Bronchial epithelial cell (primary cell): Measurements from ENCODE around the gene TTLL13. TPM values are rescaled to one million over a fixed set of nuclear protein-coding genes. Genes with fewer than 3 reads are reported as not detected.
"Not testable (repeated sequence)": the region's sequence is repeated elsewhere in the genome, so short reads cannot be mapped to it uniquely, and the experiment has no call there.

Source experiments
- DNase-seq: peaks from one replicate; pipeline ENCODE4 v3.0.0-alpha.2; 2010; ENCODE audit warnings: low read depth
- FAIRE-seq: peaks from 2 replicates; lab custom pipeline; 2011; peaks lifted over from hg19 to GRCh38; lab: Jason Lieb, UNC
- H3K27me3 ChIP-seq: 2 replicates; pipeline ENCODE4 v1.5.1; 2011; ENCODE audit warnings: low read length; ENCODE audit not compliant: control insufficient read depth, insufficient read depth
- H3K36me3 ChIP-seq: 2 replicates; pipeline ENCODE4 v1.5.1; 2011; ENCODE audit warnings: low read length; ENCODE audit not compliant: control insufficient read depth, insufficient read depth
- H3K4me3 ChIP-seq: 2 replicates; pipeline ENCODE4 v1.5.1; 2011; ENCODE audit warnings: mild to moderate bottlenecking, low read depth, low read length, control low read depth
- total RNA-seq: library from RNA; depleted of rRNA; stranded (reverse); fragments of >200 nt; gene quantifications from 2 replicates; pipeline ENCODE4 v1.2.1, GENCODE V29; 2014
- TF ChIP-seq, protein P1 (sequence below): IDR thresholded peaks from 2 replicates; pipeline ENCODE4 v1.5.1; 2011; ENCODE audit warnings: mild to moderate bottlenecking, moderate library complexity, low read length, control low read depth, inconsistent platforms; ENCODE audit not compliant: insufficient read depth, severe bottlenecking

TTLL13 gene
- total RNA-seq, 1 donor from 2014 or later: under 0.01 TPM

DNA sequence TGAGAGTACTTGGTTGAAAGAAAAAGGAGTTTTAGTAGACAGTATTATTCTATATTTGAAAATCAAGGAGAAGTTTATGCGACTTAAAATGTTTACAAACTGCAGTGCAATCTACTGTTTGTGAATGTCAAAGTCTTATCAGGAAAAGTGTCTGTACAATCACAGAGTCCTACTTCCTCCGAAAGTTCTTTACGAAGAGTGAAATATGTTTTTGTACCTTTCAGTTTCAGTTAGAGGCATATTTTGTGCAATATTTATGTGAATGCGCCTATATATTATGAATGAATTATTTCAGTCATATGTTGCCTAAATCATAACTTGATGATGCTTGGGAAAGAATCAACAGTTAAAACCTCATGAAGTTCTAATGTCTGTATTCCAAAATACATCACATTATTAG, 47.7 kb downstream of the TTLL13 start:
- no peak overlapping the region for H3K4me3 ChIP-seq
- no peaks in the 10 kb centered on the region for H3K36me3 ChIP-seq
- TF ChIP-seq, protein P1, sequence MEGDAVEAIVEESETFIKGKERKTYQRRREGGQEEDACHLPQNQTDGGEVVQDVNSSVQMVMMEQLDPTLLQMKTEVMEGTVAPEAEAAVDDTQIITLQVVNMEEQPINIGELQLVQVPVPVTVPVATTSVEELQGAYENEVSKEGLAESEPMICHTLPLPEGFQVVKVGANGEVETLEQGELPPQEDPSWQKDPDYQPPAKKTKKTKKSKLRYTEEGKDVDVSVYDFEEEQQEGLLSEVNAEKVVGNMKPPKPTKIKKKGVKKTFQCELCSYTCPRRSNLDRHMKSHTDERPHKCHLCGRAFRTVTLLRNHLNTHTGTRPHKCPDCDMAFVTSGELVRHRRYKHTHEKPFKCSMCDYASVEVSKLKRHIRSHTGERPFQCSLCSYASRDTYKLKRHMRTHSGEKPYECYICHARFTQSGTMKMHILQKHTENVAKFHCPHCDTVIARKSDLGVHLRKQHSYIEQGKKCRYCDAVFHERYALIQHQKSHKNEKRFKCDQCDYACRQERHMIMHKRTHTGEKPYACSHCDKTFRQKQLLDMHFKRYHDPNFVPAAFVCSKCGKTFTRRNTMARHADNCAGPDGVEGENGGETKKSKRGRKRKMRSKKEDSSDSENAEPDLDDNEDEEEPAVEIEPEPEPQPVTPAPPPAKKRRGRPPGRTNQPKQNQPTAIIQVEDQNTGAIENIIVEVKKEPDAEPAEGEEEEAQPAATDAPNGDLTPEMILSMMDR: no peak
- H3K27me3 ChIP-seq: no peaks in the 10 kb centered on the region
- DNase-seq (no peak), FAIRE-seq (no peak)

DNA sequence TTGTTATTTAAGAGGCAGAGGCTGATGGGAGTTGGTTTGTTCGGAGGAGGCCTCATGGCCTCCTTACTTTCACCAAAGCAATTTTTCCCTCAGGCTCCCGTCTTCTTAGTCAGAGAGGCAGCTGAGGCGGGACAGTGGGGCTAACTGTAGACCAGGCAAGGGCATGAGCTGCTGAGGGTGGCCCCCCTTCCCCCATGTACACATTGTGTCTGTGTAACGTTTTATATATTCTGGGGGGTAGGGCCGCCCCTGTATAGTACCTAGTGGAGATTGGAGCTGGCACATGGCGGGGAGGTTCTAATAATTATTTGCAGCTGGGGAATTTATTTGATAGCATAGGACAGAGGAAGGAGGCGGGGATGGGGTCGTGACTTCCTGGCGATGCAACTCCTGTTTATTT, 51.2 kb downstream of the TTLL13 start:
- DNase-seq: no peak
- FAIRE-seq: no peak
- Histone ChIP-seq H3K4me3 (no peak overlapping the region), H3K27me3 (no peaks in the 10 kb centered on the region), H3K36me3 (no peaks in the 10 kb centered on the region)
- TF ChIP-seq, protein P1: no peak

DNA sequence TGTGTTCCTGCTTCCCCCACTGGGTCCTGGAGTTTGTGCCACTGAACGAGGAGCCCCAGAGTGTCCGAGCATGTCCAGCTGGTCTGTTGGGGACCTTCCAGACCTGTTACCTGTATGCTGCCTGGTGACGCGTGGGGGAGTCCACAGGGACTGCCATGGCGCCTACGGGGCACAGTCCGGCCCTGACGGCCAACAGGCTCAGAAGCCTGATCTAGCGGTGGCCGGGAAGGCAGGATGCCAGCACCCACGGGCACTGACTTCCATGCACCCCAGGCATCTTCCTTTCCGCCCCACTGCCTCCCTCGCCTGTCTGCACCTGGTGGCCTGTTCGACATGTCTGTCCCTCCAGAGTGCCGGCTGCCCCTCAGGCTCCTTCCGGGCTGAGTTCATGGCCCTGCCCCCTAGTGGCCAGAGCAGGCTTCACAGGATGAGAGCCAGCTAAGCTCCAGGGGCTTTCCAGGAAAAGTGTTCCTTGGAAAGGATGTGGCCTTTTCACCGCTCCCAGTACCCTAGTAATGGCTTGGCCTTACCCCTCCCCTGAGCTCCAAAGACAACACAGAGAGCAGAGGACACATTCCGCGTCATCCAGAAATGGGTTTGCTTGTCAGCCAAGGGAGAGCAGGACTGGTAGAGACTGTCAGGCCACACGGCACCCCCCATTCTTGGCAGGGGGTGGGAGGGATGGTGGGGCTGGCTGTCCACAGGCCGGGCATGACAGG, 51.8 kb downstream of the TTLL13 start:
- DNase-seq: peak; percentile 36
- TF ChIP-seq, protein P1: peak; percentile 91
- Histone ChIP-seq H3K27me3 (no peaks in the 10 kb centered on the region), H3K36me3 (no peaks in the 10 kb centered on the region), H3K4me3 (no peak overlapping the region)
- FAIRE-seq: no peak

DNA sequence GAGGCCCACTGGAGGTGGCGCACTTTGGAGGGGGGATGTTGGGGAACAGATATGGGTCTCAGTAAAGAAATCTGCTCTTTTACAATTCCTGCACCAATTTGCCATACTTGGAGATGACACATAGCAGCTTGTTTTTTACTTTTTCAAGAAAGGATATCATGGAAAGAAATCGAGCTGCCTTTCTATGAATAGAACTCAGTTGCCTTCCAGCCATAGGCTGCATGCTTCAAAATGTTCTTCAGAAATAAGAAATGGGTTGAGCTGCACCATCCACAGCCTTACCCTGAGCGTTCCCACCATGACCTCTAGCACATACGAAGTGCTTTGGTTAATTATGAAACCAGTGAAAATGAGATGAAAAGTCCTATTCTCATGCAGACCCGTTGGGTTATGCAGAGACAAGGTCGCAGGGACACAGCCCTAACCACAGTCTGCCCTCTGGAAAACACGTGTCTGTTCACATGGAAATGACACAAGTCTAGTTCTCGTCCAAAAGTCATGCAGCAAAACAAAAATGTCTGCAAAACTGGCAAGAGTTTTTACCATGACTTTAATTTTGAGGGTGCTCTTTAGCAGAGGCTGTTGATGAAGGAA, 52.4 kb downstream of the TTLL13 start:
- no peak for FAIRE-seq
- Histone ChIP-seq H3K27me3 (no peaks in the 10 kb centered on the region), H3K36me3 (no peaks in the 10 kb centered on the region), H3K4me3 (no peak overlapping the region)
- DNase-seq: no peak
- TF ChIP-seq, protein P1: no peak

DNA sequence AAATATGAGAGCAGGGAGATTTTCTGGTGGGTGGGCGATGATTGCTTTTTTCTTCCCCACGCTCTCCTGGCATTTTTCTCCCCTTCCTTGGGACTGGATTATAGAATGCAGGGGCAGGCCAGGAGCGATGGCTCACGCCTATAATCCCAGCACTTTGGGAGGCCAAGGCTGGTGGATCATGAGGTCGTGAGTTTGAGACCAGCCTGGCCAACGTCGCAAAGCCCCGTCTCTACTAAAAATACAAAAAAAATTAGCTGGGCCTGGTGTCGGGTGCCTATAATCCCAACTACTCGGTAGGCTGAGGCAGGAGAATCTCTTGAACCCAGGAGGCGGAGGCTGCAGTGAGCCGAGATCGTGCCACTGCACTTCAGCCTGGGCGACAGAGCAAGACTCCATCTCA, 56.0 kb downstream of the TTLL13 start:
- H3K4me3 ChIP-seq, FAIRE-seq, H3K36me3 ChIP-seq, DNase-seq, H3K27me3 ChIP-seq: not testable (repeated sequence)

DNA sequence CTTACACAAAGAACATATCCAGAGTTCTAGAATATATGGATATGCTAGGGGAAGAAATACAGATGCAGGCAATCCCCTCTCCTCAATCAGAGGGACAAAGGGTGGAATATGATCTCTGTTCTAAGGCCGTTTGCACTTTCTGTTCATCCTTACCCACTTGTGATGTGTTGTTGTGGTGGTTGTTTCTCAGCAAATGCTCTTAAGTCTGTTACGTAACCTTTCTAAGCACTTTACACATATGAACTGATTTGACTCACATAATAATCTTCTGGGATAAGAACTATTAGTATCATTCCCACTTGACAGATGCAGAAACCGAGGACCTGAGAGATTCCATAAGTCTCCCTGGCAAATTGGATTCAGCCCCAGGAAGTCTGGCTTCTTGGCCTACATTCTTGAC, 56.6 kb downstream of the TTLL13 start:
- TF ChIP-seq, protein P1: no peak
- no peak overlapping the region for H3K4me3 ChIP-seq
- FAIRE-seq: no peak

More for the DNA sequence above, 56.6 kb downstream of the TTLL13 start:
- no peak for DNase-seq
- H3K27me3 ChIP-seq: no peaks in the 10 kb centered on the region
- no peaks in the 10 kb centered on the region for H3K36me3 ChIP-seq
